Stimulated activated CD4-positive, alpha-beta T cell treated with anti-CD3 and anti-CD28 coated beads, Interleukin-2, amount 100 ng/mL, for 24 hours (primary cell): ENCODE measurements around the gene PIGR.

Experiments used
- DNase-seq, 2 donors: peaks; one replicate each; pipeline ENCODE4 v3.0.0-alpha.2; 2020

Gene PIGR

GRCh38 chr1:206887701-206888100 is 58.6 kb downstream of the PIGR start:
- DNase-seq = no peak

- no peak for DNase-seq
Observed at GRCh38 chr1:206886831-206887230, 59.4 kb downstream of the PIGR start.

GRCh38 chr1:206885341-206886060 is 60.8 kb downstream of the PIGR start:
- DNase-seq = no peak

DNA sequence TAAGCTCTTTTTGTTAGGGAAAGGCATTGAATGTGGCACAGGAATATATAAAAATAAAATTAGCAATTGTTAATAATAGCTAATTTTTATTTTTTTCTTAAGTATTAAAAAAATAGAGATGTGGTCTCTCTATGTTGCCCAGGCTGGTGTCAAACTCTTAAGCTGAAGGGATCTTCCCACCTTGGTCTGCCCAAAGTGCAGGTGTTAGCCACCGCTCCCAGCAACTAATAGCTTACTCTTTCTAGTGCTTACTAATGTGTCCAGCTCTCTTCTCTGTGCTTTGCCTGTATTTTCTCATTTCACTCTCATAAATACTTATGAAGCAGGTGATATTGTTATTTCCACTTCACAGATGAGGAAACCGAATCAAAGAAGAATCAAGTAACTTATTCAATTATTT is 62.4 kb downstream of the PIGR start:
- no peak for DNase-seq

DNA sequence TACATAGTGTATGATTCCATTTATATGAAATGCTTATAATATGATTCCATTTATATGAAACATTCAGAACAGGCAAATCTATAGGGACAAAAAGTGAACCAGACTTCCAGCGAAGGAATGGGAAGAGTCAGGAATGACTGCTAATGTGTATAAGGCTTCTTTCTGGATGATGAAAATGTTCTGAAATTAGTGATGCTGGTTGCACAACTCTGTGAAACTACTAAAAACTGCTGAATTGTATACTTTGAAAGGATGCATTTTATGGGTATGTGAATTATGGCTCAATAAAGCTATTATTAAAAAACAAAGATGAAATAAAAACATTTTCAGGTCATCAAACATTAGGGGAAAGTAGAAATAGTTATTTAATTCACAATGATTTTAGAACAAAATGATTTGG is 63.1 kb downstream of the PIGR start:
- DNase-seq = no peak

GRCh38 chr1:206882555-206882954 is 63.7 kb downstream of the PIGR start:
- no peak for DNase-seq

DNA sequence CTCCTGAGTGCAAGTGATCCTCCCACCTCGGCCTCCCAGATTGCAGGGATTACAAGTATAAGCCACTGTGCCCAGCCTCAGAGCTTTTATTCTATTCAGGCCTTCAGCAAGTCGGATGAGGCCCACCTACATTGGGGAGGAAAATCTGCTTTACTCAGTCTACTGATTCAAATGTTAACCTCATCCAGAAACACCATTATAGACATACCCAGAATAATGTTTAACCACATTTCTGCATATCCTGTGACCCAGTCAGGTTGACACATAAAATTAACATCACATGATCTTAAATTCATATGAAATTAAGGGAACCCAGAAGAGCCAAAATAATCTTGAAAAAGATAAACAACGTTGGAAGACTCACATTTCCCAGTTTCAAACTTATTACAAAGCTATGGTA is 66.0 kb downstream of the PIGR start:
- no peak for DNase-seq
